Measurements from ENCODE around the gene KIFBP.

Gene KIFBP

GRCh38 chr10:69052736-69053135 is 64.1 kb downstream of the KIFBP start:
- no peak for DNase-seq

- no peak for DNase-seq
These were observed 66.6 kb downstream of the KIFBP start for GRCh38 chr10:69055241-69055640.

- DNase-seq, result no peak
These were observed 67.5 kb downstream of the KIFBP start for GRCh38 chr10:69056129-69056528.

- DNase-seq, result no peak
These were observed 68.1 kb downstream of the KIFBP start for GRCh38 chr10:69056536-69057260.

- no peak for DNase-seq
These were observed 68.8 kb downstream of the KIFBP start for GRCh38 chr10:69057261-69057950.

GRCh38 chr10:69057951-69058297 is 69.3 kb downstream of the KIFBP start:
- no peak for DNase-seq

- no peak for DNase-seq
These were observed 71.7 kb downstream of the KIFBP start for GRCh38 chr10:69060127-69060798.

GRCh38 chr10:69061305-69062161 is 72.9 kb downstream of the KIFBP start:
- DNase-seq, result no peak

GRCh38 chr10:69062901-69063300 is 74.3 kb downstream of the KIFBP start:
- no peak for DNase-seq

- DNase-seq, result no peak
These were observed 76.2 kb downstream of the KIFBP start for GRCh38 chr10:69064762-69065328.

GRCh38 chr10:69065406-69066361 is 77.1 kb downstream of the KIFBP start:
- DNase-seq, result no peak

Data from NCI-H1694 treated with DMSO at 0.1 percent for 48 hours (cell line).